Neural cell (in vitro differentiated cells): ENCODE data around the gene PRICKLE2.

Source experiments
- EP300 ChIP-seq: fragments of 450-650 bp; conservative IDR thresholded peaks from 2 replicates; pipeline ENCODE4 v1.6.1; 2014; ENCODE audit warnings: antibody characterized with exemption, mild to moderate bottlenecking, moderate library complexity; ENCODE audit not compliant: poor library complexity, severe bottlenecking
- EZH2 ChIP-seq: fragments of 200-600, 300-800 bp; shearing (Covaris generic), sonication (generic); IDR thresholded peaks from 2 replicates; pipeline ENCODE4 v1.6.1; 2014; ENCODE audit warnings: antibody characterized with exemption, low read length, borderline replicate concordance, mild to moderate bottlenecking; ENCODE audit not compliant: insufficient read depth, poor library complexity, severe bottlenecking
- MXI1 ChIP-seq: fragments of 450-650 bp; conservative IDR thresholded peaks from 2 replicates; pipeline ENCODE4 v1.6.1; 2014; ENCODE audit warnings: antibody characterized with exemption, mild to moderate bottlenecking; ENCODE audit not compliant: poor library complexity, severe bottlenecking
- POLR2AphosphoS5 ChIP-seq: IDR thresholded peaks from 2 replicates; pipeline ENCODE4 v1.6.1; 2012
- RAD21 ChIP-seq: fragments of 450-650 bp; conservative IDR thresholded peaks from 2 replicates; pipeline ENCODE4 v1.6.1; 2014; ENCODE audit warnings: antibody characterized with exemption, mild to moderate bottlenecking, moderate library complexity
- SMC3 ChIP-seq: fragments of 450-650 bp; conservative IDR thresholded peaks from 2 replicates; pipeline ENCODE4 v1.6.1; 2014; ENCODE audit warnings: antibody characterized with exemption, mild to moderate bottlenecking, moderate library complexity; ENCODE audit not compliant: poor library complexity
- TAF1 ChIP-seq: IDR thresholded peaks from 2 replicates; pipeline ENCODE4 v1.6.1; 2012; ENCODE audit warnings: low read depth
- TF ChIP-seq, protein P1 (sequence below): fragments of 450-650 bp; IDR thresholded peaks from 2 replicates; pipeline ENCODE4 v1.5.1; 2014; ENCODE audit warnings: antibody characterized with exemption, mild to moderate bottlenecking, moderate library complexity; ENCODE audit not compliant: poor library complexity, severe bottlenecking
- TF ChIP-seq, protein P2 (sequence below): IDR thresholded peaks from 2 replicates; pipeline ENCODE4 v1.6.1; 2012; ENCODE audit warnings: borderline replicate concordance

DNA sequence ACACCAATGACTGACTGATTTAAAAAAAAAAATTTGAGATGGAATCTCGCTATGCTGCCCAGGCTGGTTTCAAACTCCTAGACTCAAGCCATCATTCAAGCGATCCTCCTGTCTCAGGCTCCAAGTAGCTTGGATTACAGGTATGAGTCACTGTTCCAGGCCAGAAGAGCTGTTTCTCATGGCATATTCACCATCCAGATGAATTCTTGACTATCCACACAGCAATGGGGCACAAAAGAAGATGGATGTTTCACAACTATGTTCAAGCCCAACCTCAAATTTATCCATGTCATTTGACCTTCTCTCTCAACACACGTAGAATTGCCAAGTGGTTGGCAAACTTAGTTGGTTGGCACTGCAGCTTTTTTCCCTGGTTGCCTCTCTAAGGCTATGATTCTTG lies 40.6 kb downstream of the PRICKLE2 start:
- TF ChIP-seq EZH2, result no peak
- TF ChIP-seq, protein P1, sequence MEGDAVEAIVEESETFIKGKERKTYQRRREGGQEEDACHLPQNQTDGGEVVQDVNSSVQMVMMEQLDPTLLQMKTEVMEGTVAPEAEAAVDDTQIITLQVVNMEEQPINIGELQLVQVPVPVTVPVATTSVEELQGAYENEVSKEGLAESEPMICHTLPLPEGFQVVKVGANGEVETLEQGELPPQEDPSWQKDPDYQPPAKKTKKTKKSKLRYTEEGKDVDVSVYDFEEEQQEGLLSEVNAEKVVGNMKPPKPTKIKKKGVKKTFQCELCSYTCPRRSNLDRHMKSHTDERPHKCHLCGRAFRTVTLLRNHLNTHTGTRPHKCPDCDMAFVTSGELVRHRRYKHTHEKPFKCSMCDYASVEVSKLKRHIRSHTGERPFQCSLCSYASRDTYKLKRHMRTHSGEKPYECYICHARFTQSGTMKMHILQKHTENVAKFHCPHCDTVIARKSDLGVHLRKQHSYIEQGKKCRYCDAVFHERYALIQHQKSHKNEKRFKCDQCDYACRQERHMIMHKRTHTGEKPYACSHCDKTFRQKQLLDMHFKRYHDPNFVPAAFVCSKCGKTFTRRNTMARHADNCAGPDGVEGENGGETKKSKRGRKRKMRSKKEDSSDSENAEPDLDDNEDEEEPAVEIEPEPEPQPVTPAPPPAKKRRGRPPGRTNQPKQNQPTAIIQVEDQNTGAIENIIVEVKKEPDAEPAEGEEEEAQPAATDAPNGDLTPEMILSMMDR, result no peak
- TF ChIP-seq TAF1, result no peak
- no peak for TF ChIP-seq MXI1
- TF ChIP-seq SMC3, result no peak
- no peak for TF ChIP-seq EP300
- TF ChIP-seq POLR2AphosphoS5, result no peak
- no peak for TF ChIP-seq RAD21
- TF ChIP-seq, protein P2, sequence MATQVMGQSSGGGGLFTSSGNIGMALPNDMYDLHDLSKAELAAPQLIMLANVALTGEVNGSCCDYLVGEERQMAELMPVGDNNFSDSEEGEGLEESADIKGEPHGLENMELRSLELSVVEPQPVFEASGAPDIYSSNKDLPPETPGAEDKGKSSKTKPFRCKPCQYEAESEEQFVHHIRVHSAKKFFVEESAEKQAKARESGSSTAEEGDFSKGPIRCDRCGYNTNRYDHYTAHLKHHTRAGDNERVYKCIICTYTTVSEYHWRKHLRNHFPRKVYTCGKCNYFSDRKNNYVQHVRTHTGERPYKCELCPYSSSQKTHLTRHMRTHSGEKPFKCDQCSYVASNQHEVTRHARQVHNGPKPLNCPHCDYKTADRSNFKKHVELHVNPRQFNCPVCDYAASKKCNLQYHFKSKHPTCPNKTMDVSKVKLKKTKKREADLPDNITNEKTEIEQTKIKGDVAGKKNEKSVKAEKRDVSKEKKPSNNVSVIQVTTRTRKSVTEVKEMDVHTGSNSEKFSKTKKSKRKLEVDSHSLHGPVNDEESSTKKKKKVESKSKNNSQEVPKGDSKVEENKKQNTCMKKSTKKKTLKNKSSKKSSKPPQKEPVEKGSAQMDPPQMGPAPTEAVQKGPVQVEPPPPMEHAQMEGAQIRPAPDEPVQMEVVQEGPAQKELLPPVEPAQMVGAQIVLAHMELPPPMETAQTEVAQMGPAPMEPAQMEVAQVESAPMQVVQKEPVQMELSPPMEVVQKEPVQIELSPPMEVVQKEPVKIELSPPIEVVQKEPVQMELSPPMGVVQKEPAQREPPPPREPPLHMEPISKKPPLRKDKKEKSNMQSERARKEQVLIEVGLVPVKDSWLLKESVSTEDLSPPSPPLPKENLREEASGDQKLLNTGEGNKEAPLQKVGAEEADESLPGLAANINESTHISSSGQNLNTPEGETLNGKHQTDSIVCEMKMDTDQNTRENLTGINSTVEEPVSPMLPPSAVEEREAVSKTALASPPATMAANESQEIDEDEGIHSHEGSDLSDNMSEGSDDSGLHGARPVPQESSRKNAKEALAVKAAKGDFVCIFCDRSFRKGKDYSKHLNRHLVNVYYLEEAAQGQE, result no peak
